HepG2 (cell line): ENCODE results near the gene MRPL14. TPM values are rescaled to one million over a fixed set of nuclear protein-coding genes. Genes with fewer than 3 reads are reported as not detected.
A peak's percentile ranks its signal among the peaks of the same experiment; 100 is the strongest.

ENCODE experiments used
- ATF7-NPFF ChIP-seq: sonication (generic); formaldehyde crosslinking; IDR thresholded peaks from 2 replicates; pipeline ENCODE4 v1.8.1; 2023; ENCODE audit warnings: mild to moderate bottlenecking, low read depth, missing genetic modification reagents, moderate library complexity
- ATRX ChIP-seq: sonication (generic); formaldehyde crosslinking; IDR thresholded peaks from 2 replicates; pipeline ENCODE4 v1.4.0; 2020; ENCODE audit warnings: missing genetic modification reagents, borderline replicate concordance
- CENPX ChIP-seq: sonication (generic); formaldehyde crosslinking; IDR thresholded peaks from 2 replicates; pipeline ENCODE4 v1.9.0; 2021; ENCODE audit warnings: mild to moderate bottlenecking, missing genetic modification reagents, moderate library complexity
- CREM ChIP-seq, 2 experiments: sonication (generic) in 1 of 2; formaldehyde crosslinking in 1 of 2; IDR thresholded peaks; 2 replicates each; pipeline versions ENCODE4 v1.4.0 to v1.6.1; 2016 to 2020; ENCODE audit warnings: antibody characterized with exemption in 1 of 2, mild to moderate bottlenecking in 1 of 2, missing genetic modification reagents in 1 of 2
- FOXC1 ChIP-seq: sonication (generic); formaldehyde crosslinking; IDR thresholded peaks from 2 replicates; pipeline ENCODE4 v1.8.0; 2022; ENCODE audit warnings: mild to moderate bottlenecking, missing genetic modification reagents, borderline replicate concordance
- GATA4 ChIP-seq: sonication (generic); IDR thresholded peaks from 2 replicates; pipeline ENCODE4 v1.6.1; 2016; ENCODE audit warnings: antibody characterized with exemption, low read depth, borderline replicate concordance
- ISL2 ChIP-seq: sonication (generic); formaldehyde crosslinking; IDR thresholded peaks from 2 replicates; pipeline ENCODE4 v1.5.0; 2020; ENCODE audit warnings: missing genetic modification reagents
- JARID2 ChIP-seq: sonication (generic); formaldehyde crosslinking; IDR thresholded peaks from 2 replicates; pipeline ENCODE4 v1.8.1; 2023; ENCODE audit warnings: missing genetic modification reagents, inconsistent platforms; ENCODE audit not compliant: insufficient replicate concordance
- JUN ChIP-seq: sonication (generic); formaldehyde crosslinking; IDR thresholded peaks from 2 replicates; pipeline ENCODE4 v1.4.0; 2020; ENCODE audit warnings: mild to moderate bottlenecking, missing genetic modification reagents
- MYC ChIP-seq: sonication (generic); formaldehyde crosslinking; IDR thresholded peaks from 2 replicates; pipeline ENCODE4 v1.9.0; 2021; ENCODE audit warnings: missing genetic modification reagents, borderline replicate concordance
- POGZ ChIP-seq: sonication (generic); formaldehyde crosslinking; IDR thresholded peaks from 2 replicates; pipeline ENCODE4 v1.4.0; 2020; ENCODE audit warnings: mild to moderate bottlenecking, missing genetic modification reagents
- RAD21 ChIP-seq: fragments of 450-650 bp; formaldehyde crosslinking; IDR thresholded peaks from 2 replicates; pipeline ENCODE4 v1.5.0; 2020; ENCODE audit warnings: mild to moderate bottlenecking
- RFXAP ChIP-seq: sonication (generic); formaldehyde crosslinking; IDR thresholded peaks from 2 replicates; pipeline ENCODE4 v1.4.0; 2020; ENCODE audit warnings: missing genetic modification reagents, borderline replicate concordance
- SCMH1 ChIP-seq: sonication (generic); formaldehyde crosslinking; IDR thresholded peaks from 2 replicates; pipeline ENCODE4 v1.9.0; 2021; ENCODE audit warnings: missing genetic modification reagents, mild to moderate bottlenecking, borderline replicate concordance
- SNRNP70 ChIP-seq: fragments of 200-400 bp; formaldehyde crosslinking; IDR thresholded peaks from 2 replicates; pipeline ENCODE4 v1.6.1; 2017; ENCODE audit warnings: mild to moderate bottlenecking, low read depth, low read length, moderate library complexity
- SOX5 ChIP-seq: IDR thresholded peaks from 2 replicates; pipeline ENCODE4 v1.6.1; 2016; ENCODE audit warnings: borderline replicate concordance
- SP5 ChIP-seq: IDR thresholded peaks from 2 replicates; pipeline ENCODE4 v1.6.1; 2016; ENCODE audit warnings: low read depth, borderline replicate concordance
- SRSF9 ChIP-seq: fragments of 200-400 bp; formaldehyde crosslinking; IDR thresholded peaks from 2 replicates; pipeline ENCODE4 v1.6.1; 2018; ENCODE audit warnings: borderline replicate concordance, mild to moderate bottlenecking, low read depth, low read length; ENCODE audit not compliant: insufficient read depth, poor library complexity, severe bottlenecking
- STAT5B ChIP-seq: sonication (generic); formaldehyde crosslinking; IDR thresholded peaks from 2 replicates; pipeline ENCODE4 v1.4.0; 2020; ENCODE audit warnings: missing genetic modification reagents
- SUZ12 ChIP-seq: fragments of 150-350 bp; IDR thresholded peaks from 2 replicates; pipeline ENCODE4 v1.6.1; 2014; ENCODE audit warnings: low read depth, low read length
- TGIF2 ChIP-seq: IDR thresholded peaks from 2 replicates; pipeline ENCODE4 v1.6.1; 2016; ENCODE audit warnings: control low read depth, missing compliant biosample characterization
- ZBTB20 ChIP-seq: sonication (generic); formaldehyde crosslinking; IDR thresholded peaks from 2 replicates; pipeline ENCODE4 v1.8.1; 2023; ENCODE audit warnings: missing genetic modification reagents, low read depth, mild to moderate bottlenecking, borderline replicate concordance
- ZC3H13 ChIP-seq: sonication (generic); formaldehyde crosslinking; IDR thresholded peaks from 2 replicates; pipeline ENCODE4 v1.8.1; 2023; ENCODE audit warnings: mild to moderate bottlenecking, missing genetic modification reagents, moderate library complexity
- ZNF432 ChIP-seq: sonication (generic); formaldehyde crosslinking; IDR thresholded peaks from 2 replicates; pipeline ENCODE4 v1.5.0; 2020; ENCODE audit warnings: missing genetic modification reagents, mild to moderate bottlenecking, borderline replicate concordance
- ZNF44 ChIP-seq: sonication (generic); formaldehyde crosslinking; IDR thresholded peaks from 2 replicates; pipeline ENCODE4 v1.5.1; 2020; ENCODE audit warnings: mild to moderate bottlenecking, missing genetic modification reagents
- ZNF562 ChIP-seq: sonication (generic); formaldehyde crosslinking; IDR thresholded peaks from 2 replicates; pipeline ENCODE4 v1.8.0; 2022; ENCODE audit warnings: missing genetic modification reagents, borderline replicate concordance
- ZNF572 ChIP-seq: sonication (generic); formaldehyde crosslinking; IDR thresholded peaks from 2 replicates; pipeline ENCODE4 v1.5.1; 2020; ENCODE audit warnings: mild to moderate bottlenecking, missing genetic modification reagents
- ZNF616 ChIP-seq: sonication (generic); formaldehyde crosslinking; IDR thresholded peaks from 2 replicates; pipeline ENCODE4 v1.5.0; 2020; ENCODE audit warnings: low read depth, mild to moderate bottlenecking, missing genetic modification reagents
- ZNF788 ChIP-seq: sonication (generic); formaldehyde crosslinking; IDR thresholded peaks from 2 replicates; pipeline ENCODE4 v1.5.0; 2020; ENCODE audit warnings: mild to moderate bottlenecking, missing genetic modification reagents, borderline replicate concordance
- ZNF850 ChIP-seq: sonication (generic); formaldehyde crosslinking; conservative IDR thresholded peaks from 2 replicates; pipeline ENCODE4 v1.9.0; 2021; ENCODE audit warnings: mild to moderate bottlenecking, missing genetic modification reagents
- ZSCAN21 ChIP-seq: sonication (generic); formaldehyde crosslinking; IDR thresholded peaks from 2 replicates; pipeline ENCODE4 v1.8.0; 2022; ENCODE audit warnings: mild to moderate bottlenecking, missing genetic modification reagents, moderate library complexity, borderline replicate concordance
- polyA plus RNA-seq, 8 experiments: library from polyadenylated mRNA; depleted of rRNA in 3 of 8; stranded (reverse) in 7 of 8; unstranded in 1 of 8; fragments of >200 nt; fragmentation: Illumina TruSeq in 4 of 8; extraction: Trizol in 4 of 8; gene quantifications; 2 replicates each; pipeline versions ENCODE4 v1.2.1 to v1.2.3, GENCODE V29; 2011 to 2016; ENCODE audit warnings: low read depth in 4 of 8, missing spikeins in 1 of 8, mixed read lengths in 1 of 8; ENCODE audit not compliant: insufficient read depth in 1 of 8
- total RNA-seq, 5 experiments: library from RNA; depleted of rRNA; stranded (reverse); fragments of >200 nt; fragmentation: Illumina TruSeq; extraction: Trizol; gene quantifications; 2 replicates each; pipeline ENCODE4 v1.2.3, GENCODE V29; 2016; ENCODE audit warnings: low read depth in 1 of 5
- TF ChIP-seq, protein P1 (sequence below): sonication (generic); formaldehyde crosslinking; IDR thresholded peaks from 2 replicates; pipeline ENCODE4 v1.8.0; 2022; ENCODE audit warnings: mild to moderate bottlenecking, missing genetic modification reagents

The MRPL14 gene
- total and polyA plus RNA-seq, 2 of the 13 experiments (the other 11 are each of a cell fraction or from before 2014, with no cell fraction given): 157 to 178 TPM

DNA sequence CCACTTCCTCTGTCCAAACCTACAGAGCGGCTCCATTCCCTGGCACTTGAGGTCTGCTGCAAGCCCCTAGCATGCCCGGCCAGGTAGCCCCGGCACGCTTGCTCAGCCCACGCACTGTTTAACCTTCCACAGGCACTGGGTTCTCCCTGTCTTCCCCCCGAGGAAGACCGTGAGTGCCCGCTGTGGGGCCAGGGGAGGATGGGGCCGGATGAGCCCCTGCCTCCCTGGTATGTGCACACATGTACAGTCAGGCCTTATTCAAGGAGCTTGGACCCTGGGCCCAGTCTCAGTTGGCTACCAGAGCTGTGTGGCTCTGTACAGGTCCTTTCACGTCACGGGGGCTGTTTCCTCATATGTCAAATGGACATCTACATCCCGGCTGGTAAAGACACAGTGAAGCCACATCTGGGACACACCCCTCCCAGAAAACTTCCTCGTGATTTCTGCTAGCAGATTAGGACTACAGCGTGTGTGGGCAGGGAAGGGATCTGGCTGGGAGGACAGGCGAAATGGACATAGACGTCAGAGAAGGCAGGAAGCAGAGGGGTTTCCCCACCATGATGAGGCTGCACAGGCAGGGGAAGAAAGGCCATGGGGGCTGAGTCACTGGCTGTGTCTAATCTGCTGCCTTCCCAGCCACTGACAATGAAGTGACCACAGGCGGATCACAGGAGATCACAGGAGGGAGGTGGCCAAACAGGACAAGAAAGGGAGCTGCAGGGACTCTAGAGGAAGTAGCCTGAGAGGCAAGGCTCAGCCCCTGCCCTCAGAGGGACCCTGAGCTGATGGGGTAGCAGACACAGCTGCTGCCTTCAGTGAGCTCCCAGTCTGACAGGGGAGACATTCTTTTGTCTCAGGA, 62.9 kb downstream of the MRPL14 start (continued):
- TF ChIP-seq CENPX (CRISPR knock-in tag) (no peak), ZNF432 (no peak), TGIF2 (CRISPR knock-in tag) (no peak), FOXC1 (CRISPR knock-in tag) (no peak), ZNF572 (CRISPR knock-in tag) (0 out of 2 replicates have a peak, but pooled peaks have one; percentile 59), ZNF788 (CRISPR knock-in tag) (0 out of 2 replicates have a peak, but pooled peaks have one; percentile 29), ISL2 (CRISPR knock-in tag) (no peak), JUN (CRISPR knock-in tag) (no peak), ZBTB20 (CRISPR knock-in tag) (no peak), ZNF616 (CRISPR knock-in tag) (no peak), ZSCAN21 (peak; percentile 41; the same call in 1 of the 2 replicates), ATRX (CRISPR knock-in tag) (no peak), ZNF562 (no peak), SRSF9 (no peak), SP5 (no peak), RFXAP (CRISPR knock-in tag) (no peak), JARID2 (CRISPR knock-in tag) (no peak), CREM (IDR thresholded peaks at IDR 0.05) (no peak), CREM (CRISPR knock-in tag; IDR thresholded peaks at IDR 0.05) (no peak), POGZ (CRISPR knock-in tag) (no peak), SOX5 (CRISPR knock-in tag) (peak; percentile 35; the same call in 1 of the 2 replicates), ZNF850 (no peak), ZNF44 (CRISPR knock-in tag) (no peak), SNRNP70 (no peak), ZC3H13 (CRISPR knock-in tag) (no peak), SUZ12 (no peak), GATA4 (no peak), MYC (CRISPR knock-in tag) (no peak), STAT5B (no peak), RAD21 (no peak), ATF7-NPFF (CRISPR knock-in tag) (no peak), SCMH1 (no peak)
- TF ChIP-seq, protein P1, sequence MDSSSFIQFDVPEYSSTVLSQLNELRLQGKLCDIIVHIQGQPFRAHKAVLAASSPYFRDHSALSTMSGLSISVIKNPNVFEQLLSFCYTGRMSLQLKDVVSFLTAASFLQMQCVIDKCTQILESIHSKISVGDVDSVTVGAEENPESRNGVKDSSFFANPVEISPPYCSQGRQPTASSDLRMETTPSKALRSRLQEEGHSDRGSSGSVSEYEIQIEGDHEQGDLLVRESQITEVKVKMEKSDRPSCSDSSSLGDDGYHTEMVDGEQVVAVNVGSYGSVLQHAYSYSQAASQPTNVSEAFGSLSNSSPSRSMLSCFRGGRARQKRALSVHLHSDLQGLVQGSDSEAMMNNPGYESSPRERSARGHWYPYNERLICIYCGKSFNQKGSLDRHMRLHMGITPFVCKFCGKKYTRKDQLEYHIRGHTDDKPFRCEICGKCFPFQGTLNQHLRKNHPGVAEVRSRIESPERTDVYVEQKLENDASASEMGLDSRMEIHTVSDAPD (CRISPR knock-in tag): no peak
